GM12878 (cell line): ENCODE data around the gene KLHL30. TPM values are rescaled to one million over a fixed set of nuclear protein-coding genes. Genes with fewer than 3 reads are reported as not detected.

Source experiments
- ATAC-seq: fragments of 200-7000 bp; cut with Tn5 transposase; 3 replicates; pipeline ENCODE4 v1.9.1; 2020; ENCODE audit warnings: mild to moderate bottlenecking, moderate library complexity
- BruUV-seq: library from RNA; stranded (reverse); fragments of 400-500 nt; replicated peaks from 2 replicates; lab custom pipeline; 2021; lab: Mats Ljungman, UMichigan
- CTCF ChIA-PET: fragments of 300-600 bp; sonication (Branson Sonifier 250); formaldehyde crosslinking; extraction: SDS; loops from one replicate; lab custom pipeline; 2021; ENCODE audit warnings: inconsistent platforms; lab: Yijun Ruan, JAX
- POLR2A ChIA-PET: fragments of 350-600 bp; formaldehyde crosslinking; extraction: SDS; loops from one replicate; lab custom pipeline; 2021; ENCODE audit warnings: inconsistent platforms; lab: Charles Lee
- RAD21 ChIA-PET: fragments of 300-600 bp; sonication (Branson Sonifier 250); formaldehyde crosslinking; loops from one replicate; lab custom pipeline; 2023; ENCODE audit warnings: antibody characterized with exemption; ENCODE audit not compliant: unreplicated experiment; lab: Charles Lee
- SMC1A ChIA-PET: fragments of 300-600 bp; sonication (Branson Sonifier 250); formaldehyde crosslinking; loops from one replicate; lab custom pipeline; 2023; ENCODE audit not compliant: unreplicated experiment, uncharacterized antibody; lab: Charles Lee
- DNase-seq: peaks from one replicate; pipeline ENCODE4 v3.0.0-alpha.2; 2011; ENCODE audit warnings: low read depth, low spot score
- FAIRE-seq: peaks from 3 replicates; lab custom pipeline; 2011; peaks lifted over from hg19 to GRCh38; lab: Jason Lieb, UNC
- H2AFZ ChIP-seq: 2 replicates; pipeline ENCODE4 v1.6.0; 2011; ENCODE audit warnings: low read depth, low read length, control low read depth; ENCODE audit not compliant: control insufficient read depth
- H3K27ac ChIP-seq: 2 replicates; pipeline ENCODE4 v1.5.1; 2011; ENCODE audit warnings: control low read depth; ENCODE audit not compliant: control insufficient read depth, insufficient read depth
- H3K27me3 ChIP-seq, 2 experiments: replicated peaks in 1 of 2; 2 replicates each; pipeline versions ENCODE4 v1.6.0 to v1.6.1; 2011; ENCODE audit warnings: low read length in 1 of 2; ENCODE audit not compliant: control insufficient read depth in 2 of 2, insufficient read depth in 2 of 2
- H3K36me3 ChIP-seq, 2 experiments: 2 replicates each; pipeline ENCODE4 v1.5.1; 2011; ENCODE audit warnings: low read length in 1 of 2; ENCODE audit not compliant: control insufficient read depth in 2 of 2, insufficient read depth in 2 of 2
- H3K4me1 ChIP-seq: 2 replicates; pipeline ENCODE4 v1.6.1; 2011; ENCODE audit warnings: mild to moderate bottlenecking, low read length, moderate library complexity, mixed read lengths; ENCODE audit not compliant: control insufficient read depth, insufficient read depth
- H3K4me2 ChIP-seq: 2 replicates; pipeline ENCODE4 v1.6.0; 2011; ENCODE audit warnings: control low read depth; ENCODE audit not compliant: control insufficient read depth, insufficient read depth
- H3K4me3 ChIP-seq: fragments of 200-600 bp; sonication (generic); 2 replicates; pipeline ENCODE4 v1.5.1; 2016
- H3K79me2 ChIP-seq: 2 replicates; pipeline ENCODE4 v1.6.0; 2011; ENCODE audit warnings: low read length; ENCODE audit not compliant: control insufficient read depth, insufficient read depth
- H3K9ac ChIP-seq: 2 replicates; pipeline ENCODE4 v1.8.0; 2011; ENCODE audit warnings: low read length, control low read depth, mixed read lengths; ENCODE audit not compliant: control insufficient read depth, insufficient read depth
- H3K9me3 ChIP-seq: replicated peaks from 3 replicates; pipeline ENCODE4 v1.5.1; 2011; ENCODE audit warnings: mild to moderate bottlenecking, low read length; ENCODE audit not compliant: control insufficient read depth, insufficient read depth
- H4K20me1 ChIP-seq: 2 replicates; pipeline ENCODE4 v1.6.0; 2011; ENCODE audit not compliant: control insufficient read depth, insufficient read depth
- CEBPB ChIP-seq, 2 experiments: fragments of 150-350 bp in 1 of 2; IDR thresholded peaks; 2 replicates each; pipeline ENCODE4 v1.6.1; 2012 to 2014; ENCODE audit warnings: low read depth in 2 of 2, low read length in 2 of 2, borderline replicate concordance in 1 of 2, inconsistent platforms in 1 of 2
- IKZF2 ChIP-seq, 2 experiments: fragments of 450-650 bp; IDR thresholded peaks; 2 replicates each; pipeline ENCODE4 v1.6.1; 2017; ENCODE audit warnings: mild to moderate bottlenecking in 2 of 2, moderate library complexity in 2 of 2
- MXI1 ChIP-seq: fragments of 150-350 bp; IDR thresholded peaks from 2 replicates; pipeline ENCODE4 v1.6.1; 2011; ENCODE audit warnings: low read depth, mild to moderate bottlenecking, inconsistent platforms, low read length, improper control_type of control experiment
- NFYB ChIP-seq: IDR thresholded peaks from 2 replicates; pipeline ENCODE4 v1.6.1; 2011; ENCODE audit warnings: low read depth, mild to moderate bottlenecking, low read length, improper control_type of control experiment, moderate library complexity; ENCODE audit not compliant: insufficient read depth
- NR2C2 ChIP-seq: IDR thresholded peaks from 2 replicates; pipeline ENCODE4 v1.6.1; 2011; ENCODE audit warnings: borderline replicate concordance, low read depth; ENCODE audit not compliant: control insufficient read depth, insufficient read length
- POLR2A ChIP-seq: IDR thresholded peaks from 2 replicates; pipeline ENCODE4 v1.6.1; 2011; ENCODE audit warnings: low read depth, mild to moderate bottlenecking, low read length
- RBBP5 ChIP-seq: fragments of 200-600 bp; sonication (generic); conservative IDR thresholded peaks from 2 replicates; pipeline ENCODE4 v1.6.1; 2016
- RFX5 ChIP-seq: IDR thresholded peaks from 2 replicates; pipeline ENCODE4 v1.6.1; 2011; ENCODE audit warnings: low read depth, low read length, improper control_type of control experiment
- SIX5 ChIP-seq: IDR thresholded peaks from 2 replicates; pipeline ENCODE4 v1.6.1; 2011; ENCODE audit warnings: mild to moderate bottlenecking, low read depth, low read length, moderate library complexity; ENCODE audit not compliant: severe bottlenecking
- SMAD5 ChIP-seq: IDR thresholded peaks from 2 replicates; pipeline ENCODE4 v1.6.1; 2016; ENCODE audit warnings: antibody characterized with exemption, low read depth
- SMARCA5 ChIP-seq: fragments of 450-650 bp; IDR thresholded peaks from 2 replicates; pipeline ENCODE4 v1.6.1; 2017; ENCODE audit warnings: mild to moderate bottlenecking
- SP1 ChIP-seq: IDR thresholded peaks from one replicate; pipeline ENCODE4 v1.6.1; 2011; ENCODE audit warnings: low read depth, low read length
- STAT1 ChIP-seq: fragments of 450-650 bp; conservative IDR thresholded peaks from 2 replicates; pipeline ENCODE4 v1.6.1; 2014; ENCODE audit warnings: antibody characterized with exemption, mild to moderate bottlenecking
- TBL1XR1 ChIP-seq: IDR thresholded peaks from 2 replicates; pipeline ENCODE4 v1.6.1; 2012; ENCODE audit warnings: low read depth, low read length, improper control_type of control experiment
- WGBS: methylation state at CpG from one replicate; pipeline ENCODE4 v1.1.6; 2016; ENCODE audit warnings: low lambda C conversion rate; ENCODE audit not compliant: insufficient replicate concordance, insufficient coverage; ENCODE audit errors: missing lambda C conversion rate; 5-methylcytosine and 5-hydroxymethylcytosine counted together
- in situ Hi-C: fragments of 300-500 bp; cut with MboI; formaldehyde crosslinking; loops from 9 replicates; pipeline ENCODE4 v1.14.3; 2018; ENCODE audit warnings: mixed read lengths
- intact Hi-C: fragments of 100-400 bp; cut with micrococcal nuclease; formaldehyde crosslinking; loops from one replicate; pipeline ENCODE4 v1.14.2; 2022; ENCODE audit not compliant: unreplicated experiment
- polyA plus RNA-seq, 11 experiments: library from polyadenylated mRNA; depleted of rRNA in 4 of 11; unstranded in 6 of 11; stranded (reverse) in 5 of 11; fragments of >200 nt; fragmentation: Nextera tagmentation in 4 of 11; fragmentation: Illumina TruSeq in 1 of 11; extraction: Ambion mirVana in 4 of 11; extraction: Trizol in 1 of 11; gene quantifications; 1 replicate in 1 of 11; 2 replicates in 10 of 11; pipeline versions ENCODE4 v1.2.1 to v1.2.3, GENCODE V29; 2011 to 2016; ENCODE audit warnings: inconsistent platforms in 2 of 11, missing spikeins in 2 of 11, low read depth in 1 of 11
- total RNA-seq, 4 experiments: library from RNA; depleted of rRNA in 3 of 4; stranded (reverse); fragments of >200 nt in 3 of 4; fragmentation: Illumina TruSeq in 1 of 4; extraction: Trizol in 1 of 4; gene quantifications; 2 replicates each; pipeline versions ENCODE4 v1.2.1 to v1.2.3, GENCODE V29; 2013 to 2021
- TF ChIP-seq, protein P1 (sequence below): IDR thresholded peaks from 2 replicates; pipeline ENCODE4 v1.6.1; 2011; ENCODE audit warnings: borderline replicate concordance, low read depth, mild to moderate bottlenecking, moderate library complexity, low read length; ENCODE audit not compliant: insufficient read depth, poor library complexity, severe bottlenecking
- TF ChIP-seq, protein P2 (sequence below): IDR thresholded peaks from 2 replicates; pipeline ENCODE4 v1.6.1; 2012; ENCODE audit warnings: low read depth, low read length, improper control_type of control experiment
- TF ChIP-seq, protein P3 (sequence below): IDR thresholded peaks from 2 replicates; pipeline ENCODE4 v1.6.1; 2011; ENCODE audit warnings: low read depth, low read length, improper control_type of control experiment, borderline replicate concordance
- TF ChIP-seq, protein P4 (sequence below): IDR thresholded peaks from 2 replicates; pipeline ENCODE4 v1.6.1; 2012; ENCODE audit warnings: low read depth, low read length, improper control_type of control experiment

Gene KLHL30
- total and polyA plus RNA-seq, 10 of the 15 experiments (the other 5 are each of a cell fraction or from before 2014, with no cell fraction given) = 0.03 TPM; not detected in 9

DNA sequence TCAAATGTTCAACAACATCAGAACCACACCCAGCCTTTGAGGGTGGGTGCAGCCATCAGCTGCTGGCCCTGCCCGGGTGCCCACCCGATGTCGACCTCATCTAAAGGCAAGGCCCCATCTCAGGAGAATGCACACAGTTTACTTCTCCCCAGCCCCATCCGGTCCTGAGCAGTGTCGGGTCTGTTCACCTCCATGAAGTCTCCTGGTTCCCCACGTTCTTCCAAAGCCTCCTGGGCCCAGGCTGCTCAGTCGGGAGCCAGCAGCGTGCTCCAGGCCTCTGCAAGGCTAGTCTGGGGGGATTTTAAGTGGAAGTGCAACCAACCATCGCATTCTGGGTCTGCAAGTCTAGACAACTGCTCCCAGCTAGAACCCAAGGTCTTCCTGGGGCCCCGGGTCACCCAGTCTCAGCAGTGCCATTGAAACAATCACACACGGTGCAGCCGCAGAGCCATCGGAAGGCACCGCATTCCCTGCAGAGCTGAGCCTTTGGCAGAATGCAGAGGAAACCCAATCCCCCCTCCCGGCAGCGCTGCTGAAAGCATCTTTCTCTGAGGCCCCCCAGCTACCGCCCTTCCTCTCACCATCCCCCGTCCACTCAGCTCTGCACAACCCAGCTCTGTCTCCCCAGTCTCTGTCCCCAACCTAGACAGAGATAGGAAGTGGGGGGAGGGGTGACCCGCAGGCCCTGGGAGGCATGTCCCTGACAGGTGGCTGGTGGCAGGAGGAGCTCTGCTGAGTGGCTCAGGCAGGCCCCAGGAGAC, 29.9 kb upstream of the KLHL30 start:
- H3K4me3 ChIP-seq = peak overlapping the region; percentile 26; the same call in 1 of the 2 replicates
- intact Hi-C loops (loop anchor here (5.0 kb wide), 1 partner anchor 46 kb away; the partner anchor contains the start of gene SCLY), in situ Hi-C loops (no loop called here)
- no peaks in the 10 kb centered on the region for H3K79me2 ChIP-seq
- H3K27me3 ChIP-seq = no peaks in the 10 kb centered on the region
- ChIA-PET RAD21 (interaction anchor here (0.8 to 2.5 kb wide), 15 partner anchors 11 to 1539 kb away, joined by 3 to 23 read pairs (median 5); partner anchors contain the start of genes ACKR3 and SCLY), CTCF (interaction anchor here (0.7 to 4.4 kb wide), 14 partner anchors 27 to 436 kb away, joined by 3 to 41 read pairs (median 4); partner anchors contain the start of gene KLHL30), SMC1A (interaction anchor here (0.7 to 2.5 kb wide), 21 partner anchors 9 to 364 kb away, joined by 3 to 13 read pairs (median 4); partner anchors contain the start of genes ESPNL and SCLY), POLR2A (interaction anchor here (0.6 to 3.1 kb wide), 9 partner anchors 10 to 218 kb away, joined by 3 to 13 read pairs (median 6); no protein-coding TSS in a partner anchor)
- no peaks in the 10 kb centered on the region for H4K20me1 ChIP-seq
- H3K9ac ChIP-seq = peak overlapping the region; percentile 63; the same call in 1 of the 2 replicates
- 17% methylated on average over 19 of the region's 19 CpGs for WGBS
- H2AFZ ChIP-seq = peak overlapping the region; percentile 77
- ATAC-seq = peak; percentile 66
- FAIRE-seq = peak; percentile 66
- H3K4me2 ChIP-seq = peak overlapping the region; percentile 94
- peaks cover 21% of the 10 kb centered on the region for H3K4me1 ChIP-seq
- BruUV-seq = no TSS peak
- H3K9me3 ChIP-seq = no peaks in the 10 kb centered on the region; the same call in 2 of the 3 replicates
- H3K36me3 ChIP-seq = no peaks in the 10 kb centered on the region
- peak; percentile 43 for DNase-seq
- H3K27ac ChIP-seq = peak overlapping the region; percentile 62
- TF ChIP-seq CEBPB (IDR thresholded peaks at IDR 0.05; ENCODE audit: borderline replicate concordance in 1 of 2, low read depth in 2 of 2, low read length in 2 of 2) (no peak), RBBP5 (no peak), SP1 (peak; percentile 24), MXI1 (0 out of 2 replicates have a peak, but pooled peaks have one; percentile 27), POLR2A (no peak), SMARCA5 (no peak), SMAD5 (no peak), STAT1 (no peak), TBL1XR1 (no peak), NFYB (0 out of 2 replicates have a peak, but pooled peaks have one; percentile 14), NR2C2 (no peak), RFX5 (no peak), IKZF2 (IDR thresholded peaks at IDR 0.05) (peak in 1 of 2 experiments; percentile 58; a peak in 2 of 4 replicates), SIX5 (no peak)
- TF ChIP-seq, protein P1, sequence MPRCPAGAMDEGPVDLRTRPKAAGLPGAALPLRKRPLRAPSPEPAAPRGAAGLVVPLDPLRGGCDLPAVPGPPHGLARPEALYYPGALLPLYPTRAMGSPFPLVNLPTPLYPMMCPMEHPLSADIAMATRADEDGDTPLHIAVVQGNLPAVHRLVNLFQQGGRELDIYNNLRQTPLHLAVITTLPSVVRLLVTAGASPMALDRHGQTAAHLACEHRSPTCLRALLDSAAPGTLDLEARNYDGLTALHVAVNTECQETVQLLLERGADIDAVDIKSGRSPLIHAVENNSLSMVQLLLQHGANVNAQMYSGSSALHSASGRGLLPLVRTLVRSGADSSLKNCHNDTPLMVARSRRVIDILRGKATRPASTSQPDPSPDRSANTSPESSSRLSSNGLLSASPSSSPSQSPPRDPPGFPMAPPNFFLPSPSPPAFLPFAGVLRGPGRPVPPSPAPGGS = no peak
- TF ChIP-seq, protein P2, sequence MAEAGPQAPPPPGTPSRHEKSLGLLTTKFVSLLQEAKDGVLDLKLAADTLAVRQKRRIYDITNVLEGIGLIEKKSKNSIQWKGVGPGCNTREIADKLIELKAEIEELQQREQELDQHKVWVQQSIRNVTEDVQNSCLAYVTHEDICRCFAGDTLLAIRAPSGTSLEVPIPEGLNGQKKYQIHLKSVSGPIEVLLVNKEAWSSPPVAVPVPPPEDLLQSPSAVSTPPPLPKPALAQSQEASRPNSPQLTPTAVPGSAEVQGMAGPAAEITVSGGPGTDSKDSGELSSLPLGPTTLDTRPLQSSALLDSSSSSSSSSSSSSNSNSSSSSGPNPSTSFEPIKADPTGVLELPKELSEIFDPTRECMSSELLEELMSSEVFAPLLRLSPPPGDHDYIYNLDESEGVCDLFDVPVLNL = no peak
- TF ChIP-seq, protein P3, sequence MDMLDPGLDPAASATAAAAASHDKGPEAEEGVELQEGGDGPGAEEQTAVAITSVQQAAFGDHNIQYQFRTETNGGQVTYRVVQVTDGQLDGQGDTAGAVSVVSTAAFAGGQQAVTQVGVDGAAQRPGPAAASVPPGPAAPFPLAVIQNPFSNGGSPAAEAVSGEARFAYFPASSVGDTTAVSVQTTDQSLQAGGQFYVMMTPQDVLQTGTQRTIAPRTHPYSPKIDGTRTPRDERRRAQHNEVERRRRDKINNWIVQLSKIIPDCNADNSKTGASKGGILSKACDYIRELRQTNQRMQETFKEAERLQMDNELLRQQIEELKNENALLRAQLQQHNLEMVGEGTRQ = no peak
- TF ChIP-seq, protein P4, sequence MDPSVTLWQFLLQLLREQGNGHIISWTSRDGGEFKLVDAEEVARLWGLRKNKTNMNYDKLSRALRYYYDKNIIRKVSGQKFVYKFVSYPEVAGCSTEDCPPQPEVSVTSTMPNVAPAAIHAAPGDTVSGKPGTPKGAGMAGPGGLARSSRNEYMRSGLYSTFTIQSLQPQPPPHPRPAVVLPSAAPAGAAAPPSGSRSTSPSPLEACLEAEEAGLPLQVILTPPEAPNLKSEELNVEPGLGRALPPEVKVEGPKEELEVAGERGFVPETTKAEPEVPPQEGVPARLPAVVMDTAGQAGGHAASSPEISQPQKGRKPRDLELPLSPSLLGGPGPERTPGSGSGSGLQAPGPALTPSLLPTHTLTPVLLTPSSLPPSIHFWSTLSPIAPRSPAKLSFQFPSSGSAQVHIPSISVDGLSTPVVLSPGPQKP = no peak
